NCI-H510A treated with DMSO at 0.1 percent for 48 hours (cell line): ENCODE results near the gene CNGA4.
A peak's percentile ranks its signal among the peaks of the same experiment; 100 is the strongest.
"Not testable (repeated sequence)": the region's sequence is repeated elsewhere in the genome, so short reads cannot be mapped to it uniquely, and the experiment has no call there.

Experiments used
- DNase-seq: peaks from one replicate; lab custom pipeline; 2025; lab: John Stamatoyannopoulos, UW

CNGA4 gene

DNA sequence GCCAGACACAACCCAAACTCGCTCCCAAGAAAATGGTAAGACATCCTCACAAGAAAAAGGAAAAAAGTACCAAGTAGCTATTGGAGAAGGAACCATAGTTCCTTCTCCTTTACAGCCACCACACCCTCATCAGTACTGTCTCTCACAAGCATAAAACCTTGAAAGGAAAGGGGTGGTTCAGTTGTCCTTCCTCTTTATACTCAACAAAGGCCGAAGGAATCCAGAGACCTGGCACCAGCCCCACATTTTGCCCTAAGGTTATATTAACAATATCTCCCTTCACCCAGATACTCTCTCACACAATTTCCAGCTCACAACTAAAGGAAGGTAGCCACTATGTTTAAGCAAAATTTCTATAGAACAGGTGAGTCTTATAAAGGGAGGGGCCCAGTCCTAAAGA, 13.0 kb upstream of the CNGA4 start:
- DNase-seq, result no peak

DNA sequence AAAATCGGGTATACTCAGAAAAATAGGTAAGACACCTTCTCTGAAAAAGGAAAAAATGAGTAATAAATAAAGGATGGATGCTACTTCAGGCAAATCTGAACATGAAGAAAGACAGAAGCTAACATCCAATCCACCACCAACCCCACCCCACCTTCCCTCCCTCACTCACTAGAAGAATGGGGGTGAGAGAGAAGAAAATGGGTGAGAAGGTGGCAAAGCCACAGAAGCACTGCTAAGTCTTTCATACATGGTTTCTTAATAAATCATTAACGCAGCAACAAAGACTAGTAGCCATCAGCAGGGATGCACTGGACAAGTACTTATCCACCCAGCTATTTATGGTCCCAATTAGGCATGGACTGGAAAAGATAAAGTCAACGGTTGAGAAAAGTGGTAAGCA, 10.4 kb upstream of the CNGA4 start:
- no peak for DNase-seq

DNA sequence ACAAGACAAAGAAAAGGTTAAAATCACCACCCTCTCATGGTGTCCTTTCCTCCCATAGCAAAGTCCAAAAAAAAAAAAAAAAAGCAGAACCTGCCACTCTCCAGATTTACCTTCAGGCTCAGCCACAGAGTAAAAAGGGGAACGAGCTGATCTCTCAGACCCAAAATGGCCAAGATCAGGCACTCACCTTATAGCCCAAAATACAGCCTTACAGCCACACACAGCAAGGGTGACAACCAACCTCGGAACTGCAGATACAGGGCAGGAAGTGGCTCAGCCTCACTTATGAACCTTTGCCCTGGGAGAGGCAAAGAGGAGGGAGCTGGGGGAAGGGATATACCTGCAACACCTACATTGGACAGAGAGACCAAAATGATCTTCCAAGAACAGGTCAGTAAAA, 9.0 kb upstream of the CNGA4 start:
- DNase-seq, result no peak

DNA sequence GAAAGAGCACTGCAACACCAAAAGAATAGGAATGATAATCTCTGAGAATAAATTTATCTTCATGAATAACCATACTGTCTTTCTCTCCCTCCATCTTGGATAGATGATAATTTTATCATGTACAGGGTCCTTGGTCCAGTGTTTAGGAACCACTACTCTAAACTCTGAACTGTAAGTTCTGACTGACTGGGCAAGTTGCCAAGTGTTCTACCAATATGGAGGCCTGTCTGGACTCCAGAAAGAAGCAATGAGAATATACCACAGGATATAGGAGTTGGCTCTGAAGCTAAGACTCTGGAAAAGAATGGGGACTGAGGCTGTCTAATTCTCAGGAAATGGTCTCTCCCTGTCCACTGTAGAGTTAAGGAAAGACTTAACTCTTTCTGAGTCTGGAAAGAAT, 6.0 kb upstream of the CNGA4 start:
- no peak for DNase-seq

DNA sequence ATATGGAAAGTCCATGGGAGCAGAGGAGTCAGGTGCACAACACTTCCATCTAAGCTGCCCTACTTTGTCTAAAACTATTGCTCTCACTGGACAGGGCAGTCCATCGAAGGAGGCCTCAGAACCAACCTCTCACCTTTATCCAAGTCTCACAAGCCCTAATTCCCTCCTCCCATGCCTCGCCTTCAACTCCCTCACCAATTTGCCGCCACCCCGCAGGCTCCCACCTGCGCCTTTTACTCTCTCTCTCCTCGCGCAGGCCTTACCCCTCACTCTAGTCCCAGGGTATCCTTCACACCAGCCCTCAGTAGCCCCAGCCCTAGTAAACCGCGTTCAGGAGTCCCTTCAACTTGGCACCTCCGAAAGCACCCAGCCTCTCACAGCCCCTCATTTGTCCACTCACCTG, 4.9 kb upstream of the CNGA4 start:
- no peak for DNase-seq

DNA sequence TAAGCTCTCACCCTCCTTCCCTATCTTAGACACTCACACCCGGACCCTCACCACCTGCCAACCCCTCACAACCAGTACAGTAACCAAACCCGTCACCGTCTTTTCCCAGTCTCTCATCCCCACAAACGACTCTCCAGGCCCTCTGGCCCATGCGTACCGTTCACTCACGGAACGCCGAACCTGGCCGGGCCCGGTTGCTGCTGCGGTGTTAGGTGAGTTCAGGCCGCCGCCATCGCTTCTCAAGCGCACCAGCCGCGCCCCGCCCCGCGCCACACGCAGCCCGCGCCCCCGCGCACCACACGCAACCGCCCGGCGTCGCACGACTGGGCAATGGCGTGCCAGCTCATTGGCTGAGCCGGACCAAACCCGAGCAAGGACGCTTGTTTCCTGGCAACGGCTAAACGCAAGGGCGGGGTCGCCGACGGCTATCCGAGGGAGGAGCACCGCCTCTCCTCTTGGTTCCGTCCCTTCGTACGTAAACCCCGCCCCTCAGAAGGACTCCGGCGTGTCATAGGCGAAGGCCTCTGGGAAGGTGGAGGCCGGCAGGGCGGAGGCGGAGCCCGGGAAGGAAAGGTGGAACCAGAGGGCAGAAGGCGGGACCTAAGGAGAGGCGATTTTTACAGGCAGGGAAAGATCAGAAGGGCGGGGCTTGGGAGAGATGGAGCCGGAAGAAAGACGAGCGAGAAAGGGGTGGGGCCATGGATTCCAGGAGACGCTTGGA, 4.3 kb upstream of the CNGA4 start, which contains the start of gene FHIP1B:
TSS of gene FHIP1B (minus strand) at position 250 of the 721 bp plus-strand sequence. CDS start 10,120 bp downstream, outside the sequence.
- peak; percentile 99 for DNase-seq

DNA sequence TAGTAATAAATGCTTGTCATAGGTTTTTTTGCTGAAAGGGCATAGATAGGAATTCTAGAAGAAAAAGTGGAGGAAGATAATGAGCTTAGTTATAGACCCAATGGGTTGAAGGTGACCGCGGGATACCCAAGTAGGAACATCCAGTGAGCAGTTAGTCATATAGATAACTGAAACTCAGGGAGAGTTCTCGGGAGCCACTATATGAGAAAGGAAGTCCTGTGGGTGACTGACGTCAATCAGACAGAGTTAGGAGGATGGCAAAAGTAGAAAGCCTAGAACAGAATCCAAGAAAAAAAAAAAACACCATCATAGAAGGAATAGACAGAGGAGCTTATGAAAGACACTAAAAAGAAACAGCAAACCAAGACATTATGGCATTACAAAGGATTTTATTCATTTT, 1.6 kb upstream of the CNGA4 start:
- no peak for DNase-seq

DNA sequence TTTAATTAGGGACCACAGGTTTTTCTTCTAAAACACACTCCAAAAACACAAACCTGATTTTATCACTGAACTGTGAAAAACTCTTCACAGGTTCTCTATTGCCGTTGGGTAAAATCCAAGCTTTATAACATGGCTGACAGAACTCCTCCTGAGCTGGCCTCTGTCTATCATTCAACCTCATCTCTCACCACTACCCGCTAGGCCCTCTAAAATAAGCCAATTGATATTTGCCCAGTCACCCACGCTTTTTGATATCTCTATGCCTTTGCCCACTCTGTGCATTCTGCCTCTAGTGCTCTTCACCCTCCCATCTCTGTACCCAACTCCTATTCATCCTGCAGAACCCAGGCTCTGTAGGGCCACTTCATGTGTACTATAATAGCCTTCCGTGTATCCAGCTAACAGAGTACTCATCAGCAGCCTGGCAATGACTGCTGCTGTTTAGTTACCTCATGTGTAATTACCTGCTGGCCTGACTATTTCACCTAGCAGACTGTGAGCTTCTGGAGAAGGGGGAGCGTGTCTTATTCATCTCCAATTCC, 1.1 kb upstream of the CNGA4 start:
- no peak for DNase-seq

DNA sequence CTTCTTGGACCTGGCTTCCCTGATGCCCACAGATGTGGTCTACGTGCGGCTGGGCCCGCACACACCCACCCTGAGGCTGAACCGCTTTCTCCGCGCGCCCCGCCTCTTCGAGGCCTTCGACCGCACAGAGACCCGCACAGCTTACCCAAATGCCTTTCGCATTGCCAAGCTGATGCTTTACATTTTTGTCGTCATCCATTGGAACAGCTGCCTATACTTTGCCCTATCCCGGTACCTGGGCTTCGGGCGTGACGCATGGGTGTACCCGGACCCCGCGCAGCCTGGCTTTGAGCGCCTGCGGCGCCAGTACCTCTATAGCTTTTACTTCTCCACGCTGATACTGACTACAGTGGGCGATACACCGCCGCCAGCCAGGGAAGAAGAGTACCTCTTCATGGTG, 1.2 kb downstream of the CNGA4 start:
- no peak for DNase-seq

DNA sequence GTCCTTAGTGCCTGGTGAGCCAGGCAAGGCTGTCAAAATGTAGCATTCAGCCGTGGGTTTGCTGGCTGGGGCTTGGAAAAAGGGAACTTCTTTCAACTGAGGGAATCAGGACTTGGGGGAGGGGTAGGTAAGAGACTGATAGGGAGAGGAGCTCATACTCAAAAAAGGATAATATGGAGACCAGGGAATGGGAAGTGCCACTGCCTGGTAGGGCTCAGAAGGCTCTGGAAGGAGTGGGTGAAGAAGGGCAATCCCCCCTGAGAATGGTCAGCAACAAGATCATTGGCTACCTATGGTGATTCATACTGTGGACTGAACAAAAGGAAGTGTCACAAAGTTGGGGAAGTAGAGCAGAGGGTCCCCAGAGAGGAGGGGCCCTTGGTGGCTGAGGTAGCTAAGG, 1.9 kb downstream of the CNGA4 start:
- no peak for DNase-seq

DNA sequence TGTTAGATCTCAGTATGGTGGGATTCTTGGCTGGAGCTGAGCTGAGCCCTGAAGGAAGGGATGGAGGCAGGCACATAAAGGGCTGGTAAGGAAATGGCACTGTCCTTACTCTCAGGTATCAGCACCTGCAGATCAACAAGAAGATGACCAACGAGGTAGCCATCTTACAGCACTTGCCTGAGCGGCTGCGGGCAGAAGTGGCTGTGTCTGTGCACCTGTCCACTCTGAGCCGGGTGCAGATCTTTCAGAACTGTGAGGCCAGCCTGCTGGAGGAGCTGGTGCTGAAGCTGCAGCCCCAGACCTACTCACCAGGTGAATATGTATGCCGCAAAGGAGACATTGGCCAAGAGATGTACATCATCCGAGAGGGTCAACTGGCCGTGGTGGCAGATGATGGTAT, 2.4 kb downstream of the CNGA4 start:
- DNase-seq, result no peak

DNA sequence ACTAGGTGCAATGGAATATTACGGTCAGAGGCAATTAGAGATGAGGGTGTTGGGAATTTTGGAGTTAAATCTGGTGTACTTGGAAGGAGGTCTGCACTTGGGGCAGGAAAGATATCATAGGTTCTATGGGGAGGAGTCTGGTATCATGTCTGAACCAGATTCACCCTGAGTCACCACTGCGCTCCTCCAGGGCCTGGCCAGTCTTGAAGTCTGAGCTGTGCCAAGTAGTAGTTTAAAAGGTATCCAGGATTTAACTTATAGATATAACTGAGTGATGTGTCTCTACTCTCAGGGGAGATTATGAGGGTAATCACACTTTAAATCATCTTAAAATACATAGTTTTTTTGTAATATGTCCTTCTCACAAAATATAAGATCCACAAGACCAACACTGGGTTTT, 6.6 kb downstream of the CNGA4 start:
- DNase-seq, result no peak

DNA sequence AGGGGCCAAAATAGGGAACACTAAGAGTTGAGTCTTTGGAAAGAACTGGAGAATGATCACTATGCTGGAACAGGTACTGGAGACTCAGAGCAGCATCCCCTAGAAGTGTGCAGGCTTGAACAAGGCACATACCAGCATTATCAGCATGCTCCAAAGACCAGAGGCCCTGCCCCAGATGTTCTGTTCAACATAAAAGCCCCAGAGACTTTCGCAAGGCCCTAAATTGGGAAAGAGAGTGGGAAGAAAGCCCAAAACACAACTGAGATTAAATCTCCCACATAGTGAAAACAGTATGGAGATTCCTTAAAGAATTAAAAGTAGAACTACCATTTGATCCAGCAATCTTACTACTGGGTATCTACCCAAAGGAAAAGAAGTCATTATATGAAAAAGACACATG, 9.4 kb downstream of the CNGA4 start:
- DNase-seq, result no peak

DNA sequence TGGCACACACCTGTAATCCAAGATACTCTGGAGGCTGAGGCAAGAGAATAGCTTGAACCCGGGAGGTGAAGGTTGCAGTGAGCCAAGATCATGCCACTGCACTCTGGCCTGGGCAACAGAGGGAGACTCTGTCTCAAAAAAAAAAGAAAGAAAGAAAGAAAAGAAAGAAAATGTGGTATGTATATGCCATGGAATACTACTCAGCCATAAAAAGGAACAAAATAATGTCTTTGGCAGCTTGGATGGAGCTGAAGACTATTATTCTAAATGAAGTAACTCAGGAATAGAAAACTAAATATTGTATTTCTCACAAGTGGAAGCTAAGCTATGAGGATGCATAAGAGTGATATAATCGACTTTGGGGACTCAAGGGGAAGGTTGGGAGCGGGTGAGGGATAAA, 10.0 kb downstream of the CNGA4 start:
- not testable (repeated sequence) for DNase-seq

DNA sequence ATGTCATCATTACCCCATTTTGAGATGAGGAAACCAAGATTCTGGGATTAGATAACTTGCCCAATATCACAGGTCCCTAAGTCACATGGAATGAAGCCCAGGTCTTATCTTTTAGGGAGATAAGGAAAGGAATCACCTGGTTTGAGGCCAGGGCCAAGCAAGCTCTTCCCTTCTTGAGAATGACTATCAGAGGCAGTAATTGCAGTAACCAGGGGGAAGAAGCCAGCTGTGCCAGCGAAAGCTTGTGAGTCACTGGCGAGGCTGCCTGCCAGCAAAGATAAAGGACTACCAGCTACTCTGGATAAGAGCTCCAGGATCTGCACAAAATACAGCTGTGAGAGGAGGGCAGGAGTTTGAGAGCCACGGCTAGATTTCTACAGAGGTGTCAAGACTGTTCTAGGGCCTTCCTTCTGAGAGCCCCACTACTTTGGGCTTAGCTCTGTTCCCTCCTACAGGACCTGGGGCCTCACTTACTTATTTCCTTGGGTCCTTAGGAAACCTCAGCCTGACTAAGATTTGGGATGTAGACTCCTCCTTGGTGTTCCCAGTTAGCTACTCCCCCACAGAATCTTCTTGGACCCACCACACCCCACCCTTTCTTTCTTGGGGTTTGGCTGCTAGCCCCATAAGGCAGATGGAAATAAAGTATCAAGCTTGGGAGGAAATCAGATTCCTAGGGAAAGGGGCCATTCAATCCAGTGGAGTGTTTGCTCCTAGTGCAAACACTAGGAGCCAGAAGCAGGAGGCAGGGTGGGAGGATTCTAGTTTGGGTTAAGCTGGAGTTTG, 11.1 kb downstream of the CNGA4 start:
- no peak for DNase-seq

DNA sequence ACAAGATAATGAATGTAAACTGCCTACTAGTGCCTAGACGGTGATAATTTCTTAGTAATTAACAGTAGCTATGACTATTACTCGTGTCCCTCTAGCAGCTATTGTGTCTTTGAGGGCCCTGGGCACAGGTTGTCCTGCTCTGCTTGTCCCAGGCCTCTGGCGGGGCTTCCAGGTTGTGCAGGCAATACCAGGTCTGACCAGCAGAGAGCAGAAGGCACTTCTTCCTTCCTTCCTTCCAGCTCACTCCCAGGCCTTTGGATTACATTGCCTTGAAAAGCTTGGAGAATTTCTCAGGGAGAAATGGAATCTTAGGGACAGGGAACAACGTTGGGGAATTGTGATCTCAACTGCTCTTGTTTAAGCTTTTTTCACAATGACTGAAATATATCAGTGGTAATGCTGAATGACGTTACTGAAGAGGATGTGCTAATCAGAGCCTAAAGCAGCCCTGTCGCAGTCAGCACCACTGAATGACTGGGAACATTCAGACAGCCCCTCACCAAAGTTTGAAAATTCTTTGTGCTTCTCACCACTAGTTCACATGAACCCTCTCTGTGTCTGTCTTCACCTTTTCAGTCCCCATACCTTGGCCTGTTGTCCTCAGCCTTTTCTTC, 12.3 kb downstream of the CNGA4 start:
- peak; percentile 10 for DNase-seq

DNA sequence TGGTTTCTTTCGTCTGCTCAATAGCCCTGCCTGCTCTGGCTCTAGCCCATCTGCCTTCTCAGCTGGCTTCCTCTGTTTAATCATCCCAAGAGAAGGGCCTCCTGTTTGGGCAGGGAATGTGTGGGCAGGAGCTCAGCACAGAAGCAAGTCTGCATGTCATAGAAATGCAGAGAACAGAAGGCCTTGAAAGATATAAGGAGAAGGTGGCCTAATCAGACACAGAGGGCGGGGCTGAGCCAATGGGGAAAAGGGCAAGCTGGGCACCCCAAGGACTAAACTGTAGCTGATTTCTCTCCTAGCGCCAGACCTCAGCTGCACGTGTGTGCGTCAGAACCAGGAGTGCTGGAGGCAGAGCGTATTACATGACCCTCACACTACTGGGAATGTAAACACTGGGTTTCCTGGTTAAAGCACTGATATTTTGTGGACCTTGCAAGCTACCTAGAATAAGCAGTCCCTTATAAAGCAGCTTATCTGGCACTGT, 13.1 kb downstream of the CNGA4 start:
- peak; percentile 4 for DNase-seq

DNA sequence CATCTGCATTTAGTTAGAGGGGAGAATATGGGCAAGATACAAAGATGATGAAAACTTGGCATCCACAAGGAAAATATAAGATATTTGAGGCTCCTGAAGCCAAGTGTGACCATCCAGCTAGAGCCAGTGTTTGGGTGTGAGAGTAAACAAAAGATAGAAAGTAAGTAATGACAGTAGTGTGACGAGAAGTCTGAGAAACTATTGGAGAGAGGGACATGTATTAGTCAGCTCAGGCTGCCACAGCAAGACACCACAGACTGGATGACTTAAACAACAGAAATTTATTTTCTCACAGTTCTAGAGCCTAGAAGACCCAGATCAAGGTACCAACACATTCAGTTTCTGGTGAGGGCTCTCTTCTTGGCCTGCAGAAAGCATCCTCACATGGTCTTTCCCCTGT, 14.3 kb downstream of the CNGA4 start:
- no peak for DNase-seq

DNA sequence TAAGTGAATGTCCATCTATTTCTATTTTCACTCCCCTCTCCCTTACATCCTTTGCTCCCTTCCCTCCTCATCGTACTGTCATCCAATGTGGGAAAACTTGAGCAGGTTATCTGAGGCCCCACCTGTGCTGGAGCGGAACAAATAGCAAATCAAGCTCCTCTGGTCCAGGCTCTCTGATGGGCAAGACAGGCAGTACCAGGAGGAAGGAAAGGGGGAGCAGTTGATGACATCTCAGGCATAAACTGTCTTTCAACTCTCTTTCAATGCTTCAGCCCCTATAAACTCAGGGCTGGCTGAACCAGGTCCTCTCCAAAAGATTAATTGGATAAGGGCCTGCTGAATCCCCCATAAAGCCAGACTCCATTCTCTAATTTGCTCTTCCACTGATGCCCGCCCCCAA, 19.3 kb downstream of the CNGA4 start:
- DNase-seq, result no peak

DNA sequence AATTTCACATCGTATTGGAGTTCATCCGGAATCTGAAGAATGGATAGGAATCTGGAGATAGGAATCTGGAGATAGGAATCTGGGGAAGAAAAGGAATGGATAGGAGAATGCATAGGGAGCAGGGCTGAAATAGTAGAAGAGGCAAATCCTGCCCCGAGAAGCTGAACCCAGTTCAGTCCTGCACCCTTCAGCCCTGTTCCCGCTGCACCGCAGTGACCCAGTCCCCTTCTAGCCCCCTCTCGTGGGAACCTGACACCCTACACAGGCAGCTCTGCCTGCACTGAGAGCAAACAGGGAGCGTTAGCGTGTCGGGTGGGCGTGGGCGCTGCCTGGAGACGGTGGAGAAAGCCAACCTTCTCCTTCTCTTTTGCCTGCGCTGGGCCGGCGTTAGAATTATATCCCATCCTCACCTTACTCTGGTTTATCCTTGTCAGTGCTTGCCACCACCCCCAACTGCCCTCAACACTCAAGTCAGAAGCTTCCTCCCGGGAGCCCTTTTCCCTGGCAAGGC, 19.7 kb downstream of the CNGA4 start:
- no peak for DNase-seq

DNA sequence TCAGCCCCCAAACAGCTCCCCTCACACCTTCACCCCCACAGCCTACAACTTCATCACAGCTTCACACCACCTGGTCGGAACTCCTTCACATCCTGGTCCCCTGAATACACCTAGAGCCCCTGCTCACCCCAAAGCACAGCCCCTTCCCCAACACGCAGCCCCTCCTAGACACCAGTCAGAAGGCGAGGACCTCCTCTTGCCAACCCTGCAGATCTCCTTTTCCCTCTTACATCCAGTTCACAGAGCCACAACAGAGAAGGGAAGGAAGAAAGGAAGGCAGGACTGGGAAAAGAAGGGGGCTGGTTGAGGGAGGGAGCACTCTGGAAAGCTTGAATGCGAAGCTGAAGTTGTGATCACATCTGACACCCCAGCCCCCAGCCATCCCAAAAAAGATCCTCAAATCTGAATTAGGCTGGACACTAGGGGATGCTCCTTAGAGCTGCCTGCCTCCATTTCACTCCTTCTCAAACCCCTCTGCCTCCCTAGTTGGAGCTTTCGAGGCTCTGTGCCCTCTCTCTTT, 21.4 kb downstream of the CNGA4 start:
- DNase-seq, result no peak

DNA sequence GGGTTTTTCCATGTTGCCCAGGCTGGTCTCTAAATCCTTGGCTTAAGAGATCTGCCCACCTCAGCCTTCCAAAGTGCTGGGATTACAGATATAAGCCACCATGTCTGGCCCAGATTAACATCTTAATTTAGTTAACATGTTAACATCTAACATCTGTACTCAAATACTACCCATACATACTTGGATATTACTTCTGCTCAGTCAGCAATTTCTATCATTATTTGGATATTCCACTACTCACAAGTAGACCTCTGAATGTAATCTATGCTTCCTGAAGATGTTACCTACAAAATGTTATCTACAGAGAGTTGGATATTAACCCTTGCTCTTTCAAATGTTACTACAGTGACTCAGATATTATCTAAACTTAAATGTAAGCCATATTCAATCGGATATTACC, 24.8 kb downstream of the CNGA4 start:
- no peak for DNase-seq
